Measurements from ENCODE around the gene KLF6.

The KLF6 gene

GRCh38 chr10:3805201-3805790 is 20.3 kb upstream of the KLF6 start:
- TF ChIP-seq CTCF (IDR thresholded peaks at IDR 0.05; ENCODE audit: insufficient read depth, missing control alignments): no peak
- no peak for DNase-seq (ENCODE audit: insufficient read length, low spot score)
- no peak for FAIRE-seq

- no peak for TF ChIP-seq CTCF (IDR thresholded peaks at IDR 0.05; ENCODE audit: insufficient read depth, missing control alignments)
- FAIRE-seq: no peak
- no peak for DNase-seq (ENCODE audit: insufficient read length, low spot score)
These were observed 19.1 kb upstream of the KLF6 start for GRCh38 chr10:3803927-3804741.

GRCh38 chr10:3803295-3803926 is 18.4 kb upstream of the KLF6 start:
- DNase-seq (ENCODE audit: insufficient read length, low spot score) (no peak), FAIRE-seq (no peak)
- TF ChIP-seq CTCF (IDR thresholded peaks at IDR 0.05; ENCODE audit: insufficient read depth, missing control alignments): peak; percentile 2

GRCh38 chr10:3802526-3803265 is 17.7 kb upstream of the KLF6 start:
- FAIRE-seq: no peak
- no peak for TF ChIP-seq CTCF (IDR thresholded peaks at IDR 0.05; ENCODE audit: insufficient read depth, missing control alignments)

GRCh38 chr10:3801558-3802192 is 16.7 kb upstream of the KLF6 start:
- TF ChIP-seq CTCF (IDR thresholded peaks at IDR 0.05; ENCODE audit: insufficient read depth, missing control alignments): no peak
- DNase-seq (ENCODE audit: insufficient read length, low spot score) (no peak), FAIRE-seq (no peak)

More at GRCh38 chr10:3802526-3803265, 17.7 kb upstream of the KLF6 start:
- no peak for DNase-seq (ENCODE audit: insufficient read length, low spot score)

- no peak for FAIRE-seq
- no peak for DNase-seq (ENCODE audit: insufficient read length, low spot score)
These were observed 15.6 kb upstream of the KLF6 start for GRCh38 chr10:3800586-3800985.

More at GRCh38 chr10:3800586-3800985, 15.6 kb upstream of the KLF6 start:
- TF ChIP-seq CTCF (IDR thresholded peaks at IDR 0.05; ENCODE audit: insufficient read depth, missing control alignments): no peak
